Peyer's patch (tissue), 4 donors: ENCODE measurements around the gene MEG3.

ENCODE experiments used
- POLR2A ChIP-seq, 2 donors: fragments of 450-650 bp; IDR thresholded peaks; one replicate each; pipeline ENCODE4 v1.5.1; 2017; ENCODE audit warnings: antibody characterized with exemption in 2 of 2, mild to moderate bottlenecking in 2 of 2, moderate library complexity in 2 of 2
- TF ChIP-seq, protein P1 (sequence below), 6 experiments: fragments of 450-650 bp in 4 of 6; fragments of 200-600 bp in 2 of 6; sonication (generic) in 1 of 6; IDR thresholded peaks; one replicate each; pipeline ENCODE4 v1.5.1; 2017 to 2019; ENCODE audit warnings: antibody characterized with exemption in 6 of 6, mild to moderate bottlenecking in 3 of 6, moderate library complexity in 1 of 6

DNA sequence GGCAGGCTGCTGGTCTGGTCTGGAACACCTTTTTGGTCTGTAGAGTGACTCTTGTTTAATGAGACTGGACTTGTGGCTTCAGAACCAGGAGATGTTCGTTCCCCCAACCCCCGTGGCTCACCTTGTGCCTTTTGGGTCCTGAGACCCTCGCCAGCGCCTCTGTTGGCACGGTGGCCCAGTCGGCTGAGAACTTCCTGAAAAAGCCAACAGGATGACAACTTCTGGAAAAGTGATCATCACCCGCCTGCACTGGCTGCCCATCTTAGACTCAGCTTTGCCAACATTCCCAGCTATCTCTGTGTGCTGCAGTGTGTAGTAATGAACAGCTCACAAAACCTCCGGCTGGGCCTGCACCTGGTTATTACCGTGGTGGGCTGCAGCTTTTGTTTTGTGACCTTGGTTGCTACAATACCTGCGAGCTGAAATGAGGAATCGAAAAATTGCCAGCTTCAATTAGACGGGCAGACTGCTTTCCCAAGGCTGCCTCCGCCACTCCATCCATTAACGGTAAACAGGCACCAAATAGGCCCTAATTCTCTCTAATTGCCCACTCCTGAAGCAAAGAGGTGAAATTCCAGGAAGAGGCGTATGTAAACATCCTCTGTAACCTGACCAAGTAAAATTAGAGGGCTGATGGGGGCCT is 16.0 kb downstream of the MEG3 start:
- TF ChIP-seq, protein P1, sequence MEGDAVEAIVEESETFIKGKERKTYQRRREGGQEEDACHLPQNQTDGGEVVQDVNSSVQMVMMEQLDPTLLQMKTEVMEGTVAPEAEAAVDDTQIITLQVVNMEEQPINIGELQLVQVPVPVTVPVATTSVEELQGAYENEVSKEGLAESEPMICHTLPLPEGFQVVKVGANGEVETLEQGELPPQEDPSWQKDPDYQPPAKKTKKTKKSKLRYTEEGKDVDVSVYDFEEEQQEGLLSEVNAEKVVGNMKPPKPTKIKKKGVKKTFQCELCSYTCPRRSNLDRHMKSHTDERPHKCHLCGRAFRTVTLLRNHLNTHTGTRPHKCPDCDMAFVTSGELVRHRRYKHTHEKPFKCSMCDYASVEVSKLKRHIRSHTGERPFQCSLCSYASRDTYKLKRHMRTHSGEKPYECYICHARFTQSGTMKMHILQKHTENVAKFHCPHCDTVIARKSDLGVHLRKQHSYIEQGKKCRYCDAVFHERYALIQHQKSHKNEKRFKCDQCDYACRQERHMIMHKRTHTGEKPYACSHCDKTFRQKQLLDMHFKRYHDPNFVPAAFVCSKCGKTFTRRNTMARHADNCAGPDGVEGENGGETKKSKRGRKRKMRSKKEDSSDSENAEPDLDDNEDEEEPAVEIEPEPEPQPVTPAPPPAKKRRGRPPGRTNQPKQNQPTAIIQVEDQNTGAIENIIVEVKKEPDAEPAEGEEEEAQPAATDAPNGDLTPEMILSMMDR (IDR thresholded peaks at IDR 0.05): no peak
- no peak for TF ChIP-seq POLR2A (IDR thresholded peaks at IDR 0.05)
